Activated CD4-positive, alpha-beta T cell treated with anti-CD3 and anti-CD28 coated beads, Interleukin-2, amount 50 U/mL, for 1 hour (primary cell): Measurements from ENCODE around the gene RIPOR2.

Experiments
- DNase-seq: peaks from one replicate; pipeline ENCODE4 v3.0.0-alpha.2; 2020

Gene RIPOR2

GRCh38 chr6:24935366-24936152 is at the start of gene RIPOR2:
Gene RIPOR2, minus strand, starts transcription at chr6:24935960. Its CDS starts 62 bp downstream, at chr6:24935898.
- DNase-seq, result peak; percentile 71

- DNase-seq, result no peak
Observed at GRCh38 chr6:24985323-24985722, 49.6 kb upstream of the RIPOR2 start.

GRCh38 chr6:24982231-24982630 is 46.5 kb upstream of the RIPOR2 start:
- no peak for DNase-seq

- no peak for DNase-seq
Observed at GRCh38 chr6:24981386-24981760, 45.6 kb upstream of the RIPOR2 start.

- DNase-seq, result no peak
Observed at GRCh38 chr6:24980507-24981385, 45.0 kb upstream of the RIPOR2 start.

- DNase-seq, result no peak
Observed at GRCh38 chr6:24979176-24979575, 43.4 kb upstream of the RIPOR2 start.

- peak; percentile 17 for DNase-seq
Observed at GRCh38 chr6:24974182-24975171, 38.7 kb upstream of the RIPOR2 start.

- no peak for DNase-seq
Observed at GRCh38 chr6:24972311-24972958, 36.7 kb upstream of the RIPOR2 start.

- no peak for DNase-seq
Observed at GRCh38 chr6:24971067-24971466, 35.3 kb upstream of the RIPOR2 start.

- DNase-seq, result no peak
Observed at GRCh38 chr6:24969343-24969860, 33.6 kb upstream of the RIPOR2 start.

GRCh38 chr6:24968783-24969182 is 33.0 kb upstream of the RIPOR2 start:
- DNase-seq, result no peak

GRCh38 chr6:24967211-24967610 is 31.5 kb upstream of the RIPOR2 start:
- DNase-seq, result no peak

- no peak for DNase-seq
Observed at GRCh38 chr6:24966381-24966780, 30.6 kb upstream of the RIPOR2 start.

GRCh38 chr6:24963887-24964570 is 28.3 kb upstream of the RIPOR2 start:
- no peak for DNase-seq

GRCh38 chr6:24963339-24963738 is 27.6 kb upstream of the RIPOR2 start:
- DNase-seq, result no peak

- no peak for DNase-seq
Observed at GRCh38 chr6:24961852-24962251, 26.1 kb upstream of the RIPOR2 start.

GRCh38 chr6:24960991-24961475 is 25.3 kb upstream of the RIPOR2 start:
- DNase-seq, result no peak

- DNase-seq, result no peak
Observed at GRCh38 chr6:24959319-24959718, 23.6 kb upstream of the RIPOR2 start.

GRCh38 chr6:24957199-24957598 is 21.4 kb upstream of the RIPOR2 start:
- DNase-seq, result no peak

GRCh38 chr6:24953726-24954125 is 18.0 kb upstream of the RIPOR2 start:
- DNase-seq, result no peak

- no peak for DNase-seq
Observed at GRCh38 chr6:24951811-24952299, 16.1 kb upstream of the RIPOR2 start.
